Kidney epithelial cell (primary cell): ENCODE data around the gene DNAJB12. TPM values are rescaled to one million over a fixed set of nuclear protein-coding genes. Genes with fewer than 3 reads are reported as not detected.

Source experiments
- DNase-seq: peaks from one replicate; pipeline ENCODE4 v3.0.0-alpha.2; 2010; ENCODE audit warnings: low read depth
- H3K27me3 ChIP-seq: 2 replicates; pipeline ENCODE4 v1.6.0; 2011; ENCODE audit warnings: low read length; ENCODE audit not compliant: control insufficient read depth, insufficient read depth
- H3K36me3 ChIP-seq: 2 replicates; pipeline ENCODE4 v1.5.1; 2011; ENCODE audit warnings: low read length; ENCODE audit not compliant: control insufficient read depth, insufficient read depth
- H3K4me3 ChIP-seq: 2 replicates; pipeline ENCODE4 v1.5.1; 2011; ENCODE audit warnings: low read depth, mild to moderate bottlenecking, control low read depth, low read length
- CTCF ChIP-seq: IDR thresholded peaks from 2 replicates; pipeline ENCODE4 v1.5.1; 2011; ENCODE audit warnings: mild to moderate bottlenecking, moderate library complexity, low read length, control low read depth, inconsistent platforms; ENCODE audit not compliant: insufficient read depth, poor library complexity, severe bottlenecking
- total RNA-seq: library from RNA; depleted of rRNA; stranded (reverse); fragments of >200 nt; gene quantifications from 2 replicates; pipeline ENCODE4 v1.2.3, GENCODE V29; 2015

The DNAJB12 gene
- total RNA-seq, 1 donor from 2014 or later: 34.4 TPM

GRCh38 chr10:72322030-72322279 lies 32.8 kb downstream of the DNAJB12 start:
- H3K27me3 ChIP-seq: no peaks in the 10 kb centered on the region
- H3K36me3 ChIP-seq: no peaks in the 10 kb centered on the region
- TF ChIP-seq CTCF: no peak
- H3K4me3 ChIP-seq: no peak overlapping the region
- no peak for DNase-seq

- no peak for TF ChIP-seq CTCF
- Histone ChIP-seq H3K27me3 (no peaks in the 10 kb centered on the region), H3K4me3 (no peak overlapping the region), H3K36me3 (no peaks in the 10 kb centered on the region)
- DNase-seq: no peak
Observed at GRCh38 chr10:72321248-72322029, 33.3 kb downstream of the DNAJB12 start.

DNA sequence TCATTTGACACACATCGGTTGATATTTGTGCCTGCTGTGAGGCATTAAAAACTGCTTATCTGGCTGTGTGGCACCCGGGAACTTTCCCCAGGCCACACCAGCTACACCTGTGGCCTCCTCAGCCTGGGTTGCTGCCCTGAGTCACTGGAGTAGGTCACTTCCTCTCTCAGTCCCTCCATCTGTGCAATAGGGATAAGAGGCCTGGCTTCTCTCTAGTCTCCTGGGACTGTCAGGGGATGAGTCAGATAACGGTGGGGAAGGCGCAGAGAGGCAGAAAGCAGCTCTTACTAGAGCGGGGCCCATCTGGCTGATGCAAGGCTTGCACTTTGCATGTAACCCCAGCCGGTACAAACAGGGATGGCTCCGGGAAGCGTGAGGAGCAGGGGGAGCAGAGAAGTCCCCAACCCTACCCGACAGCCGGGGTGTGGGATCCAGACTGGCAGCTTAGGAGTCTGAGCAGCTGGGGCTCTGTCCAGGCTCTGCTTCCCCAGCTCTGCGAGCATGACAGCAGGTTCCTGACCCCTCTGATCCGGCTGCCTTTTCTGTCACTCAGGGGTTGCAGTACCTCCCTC lies 34.0 kb downstream of the DNAJB12 start:
- no peaks in the 10 kb centered on the region for H3K27me3 ChIP-seq
- H3K36me3 ChIP-seq: no peaks in the 10 kb centered on the region
- no peak for TF ChIP-seq CTCF
- DNase-seq: peak; percentile 94
- H3K4me3 ChIP-seq: no peak overlapping the region

- no peaks in the 10 kb centered on the region for H3K27me3 ChIP-seq
- H3K36me3 ChIP-seq: no peaks in the 10 kb centered on the region
- DNase-seq: peak; percentile 69
- no peak for TF ChIP-seq CTCF
- no peak overlapping the region for H3K4me3 ChIP-seq
Observed at GRCh38 chr10:72319416-72320254, 35.1 kb downstream of the DNAJB12 start.

- Histone ChIP-seq H3K27me3 (no peaks in the 10 kb centered on the region), H3K4me3 (no peak overlapping the region), H3K36me3 (no peaks in the 10 kb centered on the region)
- TF ChIP-seq CTCF: no peak
- no peak for DNase-seq
Observed at GRCh38 chr10:72318418-72319262, 36.1 kb downstream of the DNAJB12 start.
